GM12878 (cell line): ENCODE measurements around the gene ZNF341. TPM values are rescaled to one million over a fixed set of nuclear protein-coding genes. Genes with fewer than 3 reads are reported as not detected.

Experiments used
- ATAC-seq: fragments of 200-7000 bp; cut with Tn5 transposase; 3 replicates; pipeline ENCODE4 v1.9.1; 2020; ENCODE audit warnings: mild to moderate bottlenecking, moderate library complexity
- BruUV-seq: library from RNA; stranded (reverse); fragments of 400-500 nt; replicated peaks from 2 replicates; lab custom pipeline; 2021; lab: Mats Ljungman, UMichigan
- CTCF ChIA-PET: fragments of 300-600 bp; sonication (Branson Sonifier 250); formaldehyde crosslinking; extraction: SDS; loops from one replicate; lab custom pipeline; 2021; ENCODE audit warnings: inconsistent platforms; lab: Yijun Ruan, JAX
- POLR2A ChIA-PET: fragments of 350-600 bp; formaldehyde crosslinking; extraction: SDS; loops from one replicate; lab custom pipeline; 2021; ENCODE audit warnings: inconsistent platforms; lab: Charles Lee
- RAD21 ChIA-PET: fragments of 300-600 bp; sonication (Branson Sonifier 250); formaldehyde crosslinking; loops from one replicate; lab custom pipeline; 2023; ENCODE audit warnings: antibody characterized with exemption; ENCODE audit not compliant: unreplicated experiment; lab: Charles Lee
- SMC1A ChIA-PET: fragments of 300-600 bp; sonication (Branson Sonifier 250); formaldehyde crosslinking; loops from one replicate; lab custom pipeline; 2023; ENCODE audit not compliant: unreplicated experiment, uncharacterized antibody; lab: Charles Lee
- DNase-seq: peaks from one replicate; pipeline ENCODE4 v3.0.0-alpha.2; 2011; ENCODE audit warnings: low read depth, low spot score
- FAIRE-seq: peaks from 3 replicates; lab custom pipeline; 2011; peaks lifted over from hg19 to GRCh38; lab: Jason Lieb, UNC
- H2AFZ ChIP-seq: 2 replicates; pipeline ENCODE4 v1.6.0; 2011; ENCODE audit warnings: low read depth, low read length, control low read depth; ENCODE audit not compliant: control insufficient read depth
- H3K27ac ChIP-seq: 2 replicates; pipeline ENCODE4 v1.5.1; 2011; ENCODE audit warnings: control low read depth; ENCODE audit not compliant: control insufficient read depth, insufficient read depth
- H3K27me3 ChIP-seq, 2 experiments: replicated peaks in 1 of 2; 2 replicates each; pipeline versions ENCODE4 v1.6.0 to v1.6.1; 2011; ENCODE audit warnings: low read length in 1 of 2; ENCODE audit not compliant: control insufficient read depth in 2 of 2, insufficient read depth in 2 of 2
- H3K36me3 ChIP-seq, 2 experiments: 2 replicates each; pipeline ENCODE4 v1.5.1; 2011; ENCODE audit warnings: low read length in 1 of 2; ENCODE audit not compliant: control insufficient read depth in 2 of 2, insufficient read depth in 2 of 2
- H3K4me1 ChIP-seq: 2 replicates; pipeline ENCODE4 v1.6.1; 2011; ENCODE audit warnings: mild to moderate bottlenecking, low read length, moderate library complexity, mixed read lengths; ENCODE audit not compliant: control insufficient read depth, insufficient read depth
- H3K4me2 ChIP-seq: 2 replicates; pipeline ENCODE4 v1.6.0; 2011; ENCODE audit warnings: control low read depth; ENCODE audit not compliant: control insufficient read depth, insufficient read depth
- H3K4me3 ChIP-seq: fragments of 200-600 bp; sonication (generic); 2 replicates; pipeline ENCODE4 v1.5.1; 2016
- H3K79me2 ChIP-seq: 2 replicates; pipeline ENCODE4 v1.6.0; 2011; ENCODE audit warnings: low read length; ENCODE audit not compliant: control insufficient read depth, insufficient read depth
- H3K9ac ChIP-seq: 2 replicates; pipeline ENCODE4 v1.8.0; 2011; ENCODE audit warnings: low read length, control low read depth, mixed read lengths; ENCODE audit not compliant: control insufficient read depth, insufficient read depth
- H3K9me3 ChIP-seq: replicated peaks from 3 replicates; pipeline ENCODE4 v1.5.1; 2011; ENCODE audit warnings: mild to moderate bottlenecking, low read length; ENCODE audit not compliant: control insufficient read depth, insufficient read depth
- H4K20me1 ChIP-seq: 2 replicates; pipeline ENCODE4 v1.6.0; 2011; ENCODE audit not compliant: control insufficient read depth, insufficient read depth
- ASH2L ChIP-seq: fragments of 300-600, 200-600 bp; sonication (generic); IDR thresholded peaks from 2 replicates; pipeline ENCODE4 v1.6.1; 2017; ENCODE audit warnings: low read depth, mild to moderate bottlenecking, borderline replicate concordance
- EED ChIP-seq: sonication (generic); IDR thresholded peaks from 2 replicates; pipeline ENCODE4 v1.6.1; 2016; ENCODE audit warnings: antibody characterized with exemption, low read depth
- HDAC2 ChIP-seq: fragments of 200-600 bp; sonication (generic); IDR thresholded peaks from 2 replicates; pipeline ENCODE4 v1.6.1; 2017
- HDGF ChIP-seq: fragments of 450-650 bp; IDR thresholded peaks from 2 replicates; pipeline ENCODE4 v1.6.1; 2016; ENCODE audit warnings: antibody characterized with exemption
- NFIC ChIP-seq: IDR thresholded peaks from 2 replicates; pipeline ENCODE4 v1.6.1; 2012; ENCODE audit warnings: low read depth, mild to moderate bottlenecking, inconsistent platforms, low read length, moderate library complexity
- NR2C1 ChIP-seq: fragments of 450-650 bp; IDR thresholded peaks from 2 replicates; pipeline ENCODE4 v1.6.1; 2017; ENCODE audit warnings: antibody characterized with exemption, mild to moderate bottlenecking, moderate library complexity
- RBBP5 ChIP-seq: fragments of 200-600 bp; sonication (generic); conservative IDR thresholded peaks from 2 replicates; pipeline ENCODE4 v1.6.1; 2016
- SIN3A ChIP-seq: IDR thresholded peaks from 2 replicates; pipeline ENCODE4 v1.6.1; 2012; ENCODE audit warnings: low read depth, low read length, improper control_type of control experiment
- STAT1 ChIP-seq: fragments of 450-650 bp; conservative IDR thresholded peaks from 2 replicates; pipeline ENCODE4 v1.6.1; 2014; ENCODE audit warnings: antibody characterized with exemption, mild to moderate bottlenecking
- TCF3 ChIP-seq: IDR thresholded peaks from 2 replicates; pipeline ENCODE4 v1.6.1; 2012; ENCODE audit warnings: low read depth, mild to moderate bottlenecking, low read length, borderline replicate concordance; ENCODE audit not compliant: insufficient read depth
- ZNF274 ChIP-seq: IDR thresholded peaks from one replicate; pipeline ENCODE4 v1.8.0; 2011; ENCODE audit not compliant: insufficient read length, insufficient read depth
- WGBS: methylation state at CpG from one replicate; pipeline ENCODE4 v1.1.6; 2016; ENCODE audit warnings: low lambda C conversion rate; ENCODE audit not compliant: insufficient replicate concordance, insufficient coverage; ENCODE audit errors: missing lambda C conversion rate; 5-methylcytosine and 5-hydroxymethylcytosine counted together
- in situ Hi-C: fragments of 300-500 bp; cut with MboI; formaldehyde crosslinking; loops from 9 replicates; pipeline ENCODE4 v1.14.3; 2018; ENCODE audit warnings: mixed read lengths
- intact Hi-C: fragments of 100-400 bp; cut with micrococcal nuclease; formaldehyde crosslinking; loops from one replicate; pipeline ENCODE4 v1.14.2; 2022; ENCODE audit not compliant: unreplicated experiment
- polyA plus RNA-seq, 11 experiments: library from polyadenylated mRNA; depleted of rRNA in 4 of 11; unstranded in 6 of 11; stranded (reverse) in 5 of 11; fragments of >200 nt; fragmentation: Nextera tagmentation in 4 of 11; fragmentation: Illumina TruSeq in 1 of 11; extraction: Ambion mirVana in 4 of 11; extraction: Trizol in 1 of 11; gene quantifications; 1 replicate in 1 of 11; 2 replicates in 10 of 11; pipeline versions ENCODE4 v1.2.1 to v1.2.3, GENCODE V29; 2011 to 2016; ENCODE audit warnings: inconsistent platforms in 2 of 11, missing spikeins in 2 of 11, low read depth in 1 of 11
- total RNA-seq, 4 experiments: library from RNA; depleted of rRNA in 3 of 4; stranded (reverse); fragments of >200 nt in 3 of 4; fragmentation: Illumina TruSeq in 1 of 4; extraction: Trizol in 1 of 4; gene quantifications; 2 replicates each; pipeline versions ENCODE4 v1.2.1 to v1.2.3, GENCODE V29; 2013 to 2021
- TF ChIP-seq, protein P1 (sequence below): fragments of 450-650 bp; IDR thresholded peaks from 2 replicates; pipeline ENCODE4 v1.6.1; 2017; ENCODE audit warnings: mild to moderate bottlenecking, moderate library complexity
- TF ChIP-seq, protein P2 (sequence below): fragments of 450-650 bp; IDR thresholded peaks from 2 replicates; pipeline ENCODE4 v1.6.1; 2016; ENCODE audit warnings: mild to moderate bottlenecking
- TF ChIP-seq, protein P3 (sequence below): fragments of 150-350 bp; IDR thresholded peaks from 2 replicates; pipeline ENCODE4 v1.6.1; 2016; ENCODE audit warnings: low read depth, low read length

ZNF341 gene
- total and polyA plus RNA-seq, 10 of the 15 experiments (the other 5 are each of a cell fraction or from before 2014, with no cell fraction given) = 0.18 to 5.0 (median 2.6) TPM

DNA sequence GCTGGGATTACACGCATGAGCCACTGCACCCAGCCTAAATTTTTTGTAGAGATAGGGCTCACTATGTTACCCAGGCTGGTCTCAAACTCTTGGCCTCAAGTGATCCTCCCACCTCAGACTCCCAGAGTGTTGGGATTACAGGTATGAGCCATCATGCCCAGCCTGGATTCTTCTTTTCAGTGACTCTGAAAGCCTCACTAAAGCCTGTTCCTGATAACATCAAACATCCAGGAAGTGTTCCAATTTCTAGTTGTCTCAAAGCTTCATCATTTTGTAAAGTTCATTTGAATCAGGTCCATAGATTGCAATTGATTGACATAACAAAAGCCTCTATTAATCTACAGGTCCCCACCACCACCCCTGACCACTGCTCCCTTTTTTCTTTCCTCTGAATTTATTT lies 50.1 kb downstream of the ZNF341 start:
- ATAC-seq = no peak
- WGBS = 100% methylated on average over 1 of the region's 1 CpG
- ChIA-PET POLR2A (no interaction called here), CTCF (interaction anchor here (0.5 to 2.1 kb wide), 3 partner anchors 10 to 1687 kb away, joined by 4 to 16 read pairs (median 4); no protein-coding TSS in a partner anchor), RAD21 (interaction anchor here (1.1 kb wide), 1 partner anchor 97 kb away, joined by 3 read pairs; no protein-coding TSS in a partner anchor), SMC1A (interaction anchor here (0.9 kb wide), 1 partner anchor 1043 kb away, joined by 3 read pairs; no protein-coding TSS in a partner anchor)
- H3K27me3 ChIP-seq = no peaks in the 10 kb centered on the region
- no peak overlapping the region for H2AFZ ChIP-seq
- no peaks in the 10 kb centered on the region; a peak in 1 of 4 replicates for H3K36me3 ChIP-seq
- DNase-seq = no peak
- no peaks in the 10 kb centered on the region for H4K20me1 ChIP-seq
- H3K79me2 ChIP-seq = no peaks in the 10 kb centered on the region
- peaks cover 43% of the 10 kb centered on the region for H3K4me1 ChIP-seq
- no peak overlapping the region for H3K9ac ChIP-seq
- no peaks in the 10 kb centered on the region for H3K9me3 ChIP-seq
- intact Hi-C loops (no loop called here), in situ Hi-C loops (no loop called here)
- H3K4me3 ChIP-seq = no peak overlapping the region
- no TSS peak for BruUV-seq
- no peak for FAIRE-seq
- H3K4me2 ChIP-seq = no peak overlapping the region
- no peak overlapping the region for H3K27ac ChIP-seq
- TF ChIP-seq RBBP5 = no peak
- TF ChIP-seq HDAC2 = no peak
- TF ChIP-seq, protein P1, sequence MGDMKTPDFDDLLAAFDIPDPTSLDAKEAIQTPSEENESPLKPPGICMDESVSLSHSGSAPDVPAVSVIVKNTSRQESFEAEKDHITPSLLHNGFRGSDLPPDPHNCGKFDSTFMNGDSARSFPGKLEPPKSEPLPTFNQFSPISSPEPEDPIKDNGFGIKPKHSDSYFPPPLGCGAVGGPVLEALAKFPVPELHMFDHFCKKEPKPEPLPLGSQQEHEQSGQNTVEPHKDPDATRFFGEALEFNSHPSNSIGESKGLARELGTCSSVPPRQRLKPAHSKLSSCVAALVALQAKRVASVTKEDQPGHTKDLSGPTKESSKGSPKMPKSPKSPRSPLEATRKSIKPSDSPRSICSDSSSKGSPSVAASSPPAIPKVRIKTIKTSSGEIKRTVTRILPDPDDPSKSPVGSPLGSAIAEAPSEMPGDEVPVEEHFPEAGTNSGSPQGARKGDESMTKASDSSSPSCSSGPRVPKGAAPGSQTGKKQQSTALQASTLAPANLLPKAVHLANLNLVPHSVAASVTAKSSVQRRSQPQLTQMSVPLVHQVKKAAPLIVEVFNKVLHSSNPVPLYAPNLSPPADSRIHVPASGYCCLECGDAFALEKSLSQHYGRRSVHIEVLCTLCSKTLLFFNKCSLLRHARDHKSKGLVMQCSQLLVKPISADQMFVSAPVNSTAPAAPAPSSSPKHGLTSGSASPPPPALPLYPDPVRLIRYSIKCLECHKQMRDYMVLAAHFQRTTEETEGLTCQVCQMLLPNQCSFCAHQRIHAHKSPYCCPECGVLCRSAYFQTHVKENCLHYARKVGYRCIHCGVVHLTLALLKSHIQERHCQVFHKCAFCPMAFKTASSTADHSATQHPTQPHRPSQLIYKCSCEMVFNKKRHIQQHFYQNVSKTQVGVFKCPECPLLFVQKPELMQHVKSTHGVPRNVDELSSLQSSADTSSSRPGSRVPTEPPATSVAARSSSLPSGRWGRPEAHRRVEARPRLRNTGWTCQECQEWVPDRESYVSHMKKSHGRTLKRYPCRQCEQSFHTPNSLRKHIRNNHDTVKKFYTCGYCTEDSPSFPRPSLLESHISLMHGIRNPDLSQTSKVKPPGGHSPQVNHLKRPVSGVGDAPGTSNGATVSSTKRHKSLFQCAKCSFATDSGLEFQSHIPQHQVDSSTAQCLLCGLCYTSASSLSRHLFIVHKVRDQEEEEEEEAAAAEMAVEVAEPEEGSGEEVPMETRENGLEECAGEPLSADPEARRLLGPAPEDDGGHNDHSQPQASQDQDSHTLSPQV = no peak
- TF ChIP-seq STAT1 = no peak
- TF ChIP-seq ZNF274 = no peak
- no peak for TF ChIP-seq SIN3A
- no peak for TF ChIP-seq NFIC
- TF ChIP-seq, protein P2, sequence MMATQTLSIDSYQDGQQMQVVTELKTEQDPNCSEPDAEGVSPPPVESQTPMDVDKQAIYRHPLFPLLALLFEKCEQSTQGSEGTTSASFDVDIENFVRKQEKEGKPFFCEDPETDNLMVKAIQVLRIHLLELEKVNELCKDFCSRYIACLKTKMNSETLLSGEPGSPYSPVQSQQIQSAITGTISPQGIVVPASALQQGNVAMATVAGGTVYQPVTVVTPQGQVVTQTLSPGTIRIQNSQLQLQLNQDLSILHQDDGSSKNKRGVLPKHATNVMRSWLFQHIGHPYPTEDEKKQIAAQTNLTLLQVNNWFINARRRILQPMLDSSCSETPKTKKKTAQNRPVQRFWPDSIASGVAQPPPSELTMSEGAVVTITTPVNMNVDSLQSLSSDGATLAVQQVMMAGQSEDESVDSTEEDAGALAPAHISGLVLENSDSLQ = no peak
- TF ChIP-seq NR2C1 = no peak
- TF ChIP-seq, protein P3, sequence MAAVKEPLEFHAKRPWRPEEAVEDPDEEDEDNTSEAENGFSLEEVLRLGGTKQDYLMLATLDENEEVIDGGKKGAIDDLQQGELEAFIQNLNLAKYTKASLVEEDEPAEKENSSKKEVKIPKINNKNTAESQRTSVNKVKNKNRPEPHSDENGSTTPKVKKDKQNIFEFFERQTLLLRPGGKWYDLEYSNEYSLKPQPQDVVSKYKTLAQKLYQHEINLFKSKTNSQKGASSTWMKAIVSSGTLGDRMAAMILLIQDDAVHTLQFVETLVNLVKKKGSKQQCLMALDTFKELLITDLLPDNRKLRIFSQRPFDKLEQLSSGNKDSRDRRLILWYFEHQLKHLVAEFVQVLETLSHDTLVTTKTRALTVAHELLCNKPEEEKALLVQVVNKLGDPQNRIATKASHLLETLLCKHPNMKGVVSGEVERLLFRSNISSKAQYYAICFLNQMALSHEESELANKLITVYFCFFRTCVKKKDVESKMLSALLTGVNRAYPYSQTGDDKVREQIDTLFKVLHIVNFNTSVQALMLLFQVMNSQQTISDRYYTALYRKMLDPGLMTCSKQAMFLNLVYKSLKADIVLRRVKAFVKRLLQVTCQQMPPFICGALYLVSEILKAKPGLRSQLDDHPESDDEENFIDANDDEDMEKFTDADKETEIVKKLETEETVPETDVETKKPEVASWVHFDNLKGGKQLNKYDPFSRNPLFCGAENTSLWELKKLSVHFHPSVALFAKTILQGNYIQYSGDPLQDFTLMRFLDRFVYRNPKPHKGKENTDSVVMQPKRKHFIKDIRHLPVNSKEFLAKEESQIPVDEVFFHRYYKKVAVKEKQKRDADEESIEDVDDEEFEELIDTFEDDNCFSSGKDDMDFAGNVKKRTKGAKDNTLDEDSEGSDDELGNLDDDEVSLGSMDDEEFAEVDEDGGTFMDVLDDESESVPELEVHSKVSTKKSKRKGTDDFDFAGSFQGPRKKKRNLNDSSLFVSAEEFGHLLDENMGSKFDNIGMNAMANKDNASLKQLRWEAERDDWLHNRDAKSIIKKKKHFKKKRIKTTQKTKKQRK = no peak
- TF ChIP-seq ASH2L = no peak
- no peak for TF ChIP-seq EED
- no peak for TF ChIP-seq HDGF
- no peak for TF ChIP-seq TCF3
